ENCODE results near the gene IFI6. TPM values are rescaled to one million over a fixed set of nuclear protein-coding genes. Genes with fewer than 3 reads are reported as not detected.

IFI6 gene
- total and polyA plus RNA-seq, 2 donors, result 231 to 266 TPM

GRCh38 chr1:27658951-27659496, 13.0 kb downstream of the IFI6 start:
- Histone ChIP-seq H3K4me1 (ENCODE audit: control insufficient read depth in 2 of 2, insufficient read depth in 2 of 2, low read length in 2 of 2) (peaks cover 31 to 69% of the 10 kb centered on the region in 2 donors), H3K27me3 (ENCODE audit: control insufficient read depth in 2 of 2, insufficient read depth in 1 of 2, low read length in 1 of 2) (no peaks in the 10 kb centered on the region), H3K9me3 (ENCODE audit: control insufficient read depth in 2 of 2, insufficient read depth in 1 of 2, low read length in 1 of 2) (no peaks in the 10 kb centered on the region), H3K4me3 (ENCODE audit: low read length in 2 of 2) (peak overlapping the region; percentile 48 to 84), H3K27ac (ENCODE audit: low read depth in 1 of 2, low read length in 1 of 2) (peak overlapping the region; percentile 87 to 96), H3K36me3 (ENCODE audit: control insufficient read depth in 2 of 2, insufficient read depth in 2 of 2, low read length in 1 of 2) (no peaks in the 10 kb centered on the region)
- 62% methylated on average over 7 of the region's 7 CpGs for WGBS
- DNase-seq (ENCODE audit: low read depth in 6 of 9, low spot score in 9 of 9), result peak in 1 of 9 donors; percentile 74

DNA sequence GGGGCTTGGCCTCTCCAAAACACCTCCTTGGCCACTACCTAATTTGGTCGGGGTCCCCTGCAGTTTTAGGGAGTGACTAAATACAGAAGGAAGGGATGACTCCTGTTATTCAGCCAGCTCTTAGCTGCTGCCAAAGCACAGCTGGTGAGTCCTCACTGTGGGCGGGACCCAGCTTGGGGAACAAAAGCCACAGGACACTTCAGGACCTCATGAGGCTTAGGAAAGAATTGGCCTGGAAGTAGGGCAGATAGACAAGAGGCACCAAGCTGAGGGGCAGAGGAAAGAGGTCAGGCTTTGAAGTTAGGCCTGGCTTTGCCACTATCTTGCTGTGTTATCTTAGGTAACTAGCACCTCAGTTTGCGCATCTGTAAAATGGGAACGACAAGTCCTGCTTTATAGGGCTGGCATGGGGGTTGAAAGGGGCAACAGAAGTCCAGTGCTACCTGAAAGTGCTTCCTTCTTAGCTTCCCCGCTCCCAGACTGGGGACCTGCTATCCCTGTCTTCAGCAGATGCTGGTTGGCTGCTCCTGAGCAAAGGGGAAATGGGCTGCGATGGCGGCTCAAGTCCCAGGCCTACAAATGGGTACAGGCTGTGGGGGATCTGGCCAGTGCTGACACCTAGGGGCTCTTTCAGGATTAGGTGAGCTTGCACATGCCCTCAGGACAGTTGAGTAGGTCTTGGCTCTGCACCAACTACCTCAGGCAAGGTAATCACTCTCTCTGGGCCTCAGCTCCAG, 15.7 kb downstream of the IFI6 start:
- DNase-seq (ENCODE audit: low read depth in 6 of 9, low spot score in 9 of 9), result no peak
- Histone ChIP-seq H3K4me3 (ENCODE audit: low read length in 2 of 2) (no peak overlapping the region), H3K4me1 (ENCODE audit: control insufficient read depth in 2 of 2, insufficient read depth in 2 of 2, low read length in 2 of 2) (peaks cover 14 to 43% of the 10 kb centered on the region in 2 donors), H3K9me3 (ENCODE audit: control insufficient read depth in 2 of 2, insufficient read depth in 1 of 2, low read length in 1 of 2) (no peaks in the 10 kb centered on the region), H3K36me3 (ENCODE audit: control insufficient read depth in 2 of 2, insufficient read depth in 2 of 2, low read length in 1 of 2) (no peaks in the 10 kb centered on the region), H3K27me3 (ENCODE audit: control insufficient read depth in 2 of 2, insufficient read depth in 1 of 2, low read length in 1 of 2) (no peaks in the 10 kb centered on the region), H3K27ac (ENCODE audit: low read depth in 1 of 2, low read length in 1 of 2) (peak overlapping the region in 1 of 2 donors; percentile 15)
- WGBS, result 93% methylated on average over 7 of the region's 7 CpGs

DNA sequence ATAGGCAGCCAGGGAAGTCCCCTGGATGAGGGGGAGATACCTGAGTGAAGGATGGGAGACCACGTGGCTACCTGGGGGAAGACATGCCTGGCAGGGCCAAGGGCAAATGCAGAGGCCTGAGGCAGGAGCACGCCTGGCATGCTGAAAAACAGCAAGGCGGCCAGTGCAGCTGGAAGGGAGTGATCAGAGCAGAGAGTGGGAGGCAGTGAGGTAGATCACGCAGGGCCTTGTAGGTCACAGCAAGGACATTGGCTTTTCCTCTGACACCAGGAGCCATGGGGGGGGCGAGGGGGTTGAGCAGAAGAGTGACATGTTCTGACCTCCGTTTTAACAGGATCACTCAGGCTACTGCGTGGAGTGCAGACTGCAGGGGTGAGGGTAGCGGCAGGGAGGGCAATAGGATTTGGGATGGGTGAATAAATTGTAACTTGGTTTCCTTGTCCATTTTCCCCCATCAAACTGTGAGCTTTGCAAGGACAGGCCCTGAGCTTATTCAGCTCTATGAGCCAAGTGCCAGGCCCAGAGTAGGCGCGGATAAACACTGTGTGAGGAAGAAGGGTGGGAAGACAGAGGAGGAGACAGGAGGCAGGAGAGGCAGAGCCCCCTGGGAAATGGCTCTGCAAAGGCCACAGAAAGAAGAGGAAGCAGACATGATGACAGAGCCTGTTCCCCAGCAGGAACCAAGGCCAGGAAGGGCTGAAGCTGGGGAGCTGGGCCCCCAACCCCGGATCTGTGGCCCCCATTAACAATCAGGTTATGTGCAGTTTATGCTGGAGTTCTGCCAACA, 16.6 kb downstream of the IFI6 start:
- Histone ChIP-seq H3K27me3 (ENCODE audit: control insufficient read depth in 2 of 2, insufficient read depth in 1 of 2, low read length in 1 of 2) (no peaks in the 10 kb centered on the region), H3K4me3 (ENCODE audit: low read length in 2 of 2) (no peak overlapping the region), H3K9me3 (ENCODE audit: control insufficient read depth in 2 of 2, insufficient read depth in 1 of 2, low read length in 1 of 2) (no peaks in the 10 kb centered on the region), H3K36me3 (ENCODE audit: control insufficient read depth in 2 of 2, insufficient read depth in 2 of 2, low read length in 1 of 2) (no peaks in the 10 kb centered on the region), H3K27ac (ENCODE audit: low read depth in 1 of 2, low read length in 1 of 2) (no peak overlapping the region), H3K4me1 (ENCODE audit: control insufficient read depth in 2 of 2, insufficient read depth in 2 of 2, low read length in 2 of 2) (peaks cover 19 to 43% of the 10 kb centered on the region in 2 donors)
- 80% methylated on average over 11 of the region's 11 CpGs for WGBS
- no peak for DNase-seq (ENCODE audit: low read depth in 6 of 9, low spot score in 9 of 9)

GRCh38 chr1:27652111-27652864, 19.7 kb downstream of the IFI6 start:
- Histone ChIP-seq H3K36me3 (ENCODE audit: control insufficient read depth in 2 of 2, insufficient read depth in 2 of 2, low read length in 1 of 2) (no peaks in the 10 kb centered on the region), H3K4me3 (ENCODE audit: low read length in 2 of 2) (no peak overlapping the region), H3K9me3 (ENCODE audit: control insufficient read depth in 2 of 2, insufficient read depth in 1 of 2, low read length in 1 of 2) (no peaks in the 10 kb centered on the region), H3K27me3 (ENCODE audit: control insufficient read depth in 2 of 2, insufficient read depth in 1 of 2, low read length in 1 of 2) (no peaks in the 10 kb centered on the region), H3K4me1 (ENCODE audit: control insufficient read depth in 2 of 2, insufficient read depth in 2 of 2, low read length in 2 of 2) (peaks cover 8 to 29% of the 10 kb centered on the region in 2 donors), H3K27ac (ENCODE audit: low read depth in 1 of 2, low read length in 1 of 2) (no peak overlapping the region)
- DNase-seq (ENCODE audit: low read depth in 6 of 9, low spot score in 9 of 9), result no peak
- WGBS, result 96% methylated on average over 5 of the region's 5 CpGs

GRCh38 chr1:27650539-27651175, 21.3 kb downstream of the IFI6 start:
- peak in 2 of 9 donors; percentile 55 to 75 for DNase-seq (ENCODE audit: low read depth in 6 of 9, low spot score in 9 of 9)
- peaks cover 8 to 18% of the 10 kb centered on the region in 2 donors for H3K4me1 ChIP-seq (ENCODE audit: control insufficient read depth in 2 of 2, insufficient read depth in 2 of 2, low read length in 2 of 2)
- WGBS, result 65% methylated on average over 7 of the region's 7 CpGs

GRCh38 chr1:27650171-27650538, 21.8 kb downstream of the IFI6 start:
- Histone ChIP-seq H3K27me3 (ENCODE audit: control insufficient read depth in 2 of 2, insufficient read depth in 1 of 2, low read length in 1 of 2) (no peaks in the 10 kb centered on the region), H3K4me1 (ENCODE audit: control insufficient read depth in 2 of 2, insufficient read depth in 2 of 2, low read length in 2 of 2) (peaks cover 8 to 16% of the 10 kb centered on the region in 2 donors), H3K36me3 (ENCODE audit: control insufficient read depth in 2 of 2, insufficient read depth in 2 of 2, low read length in 1 of 2) (no peaks in the 10 kb centered on the region), H3K9me3 (ENCODE audit: control insufficient read depth in 2 of 2, insufficient read depth in 1 of 2, low read length in 1 of 2) (no peaks in the 10 kb centered on the region), H3K4me3 (ENCODE audit: low read length in 2 of 2) (no peak overlapping the region), H3K27ac (ENCODE audit: low read depth in 1 of 2, low read length in 1 of 2) (no peak overlapping the region)
- WGBS, result 85% methylated on average over 1 of the region's 1 CpG
- no peak for DNase-seq (ENCODE audit: low read depth in 6 of 9, low spot score in 9 of 9)

More at GRCh38 chr1:27650539-27651175, 21.3 kb downstream of the IFI6 start:
- Histone ChIP-seq H3K4me3 (ENCODE audit: low read length in 2 of 2) (no peak overlapping the region), H3K27me3 (ENCODE audit: control insufficient read depth in 2 of 2, insufficient read depth in 1 of 2, low read length in 1 of 2) (no peaks in the 10 kb centered on the region), H3K36me3 (ENCODE audit: control insufficient read depth in 2 of 2, insufficient read depth in 2 of 2, low read length in 1 of 2) (no peaks in the 10 kb centered on the region), H3K9me3 (ENCODE audit: control insufficient read depth in 2 of 2, insufficient read depth in 1 of 2, low read length in 1 of 2) (no peaks in the 10 kb centered on the region), H3K27ac (ENCODE audit: low read depth in 1 of 2, low read length in 1 of 2) (peak overlapping the region in 1 of 2 donors; percentile 76)

DNA sequence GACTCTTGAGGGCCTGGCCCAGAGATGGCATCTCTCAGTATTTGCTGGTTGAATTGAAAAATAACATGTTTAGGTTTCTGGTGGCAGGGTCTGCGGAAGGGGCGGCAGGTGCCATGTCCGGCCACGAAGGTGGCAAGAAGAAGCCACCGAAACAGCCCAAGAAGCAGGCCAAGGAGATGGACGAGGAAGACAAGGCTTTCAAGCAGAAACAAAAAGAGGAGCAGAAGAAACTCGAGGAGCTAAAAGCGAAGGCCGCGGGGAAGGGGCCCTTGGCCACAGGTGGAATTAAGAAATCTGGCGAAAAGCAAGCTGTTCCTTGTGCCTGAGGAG, 22.7 kb downstream of the IFI6 start:
- H3K4me3 ChIP-seq (ENCODE audit: low read length in 2 of 2), result no peak overlapping the region
- DNase-seq (ENCODE audit: low read depth in 6 of 9, low spot score in 9 of 9), result no peak
- peaks cover 8 to 16% of the 10 kb centered on the region in 2 donors for H3K4me1 ChIP-seq (ENCODE audit: control insufficient read depth in 2 of 2, insufficient read depth in 2 of 2, low read length in 2 of 2)
- no peaks in the 10 kb centered on the region for H3K9me3 ChIP-seq (ENCODE audit: control insufficient read depth in 2 of 2, insufficient read depth in 1 of 2, low read length in 1 of 2)
- 91% methylated on average over 11 of the region's 11 CpGs for WGBS
- H3K36me3 ChIP-seq (ENCODE audit: control insufficient read depth in 2 of 2, insufficient read depth in 2 of 2, low read length in 1 of 2), result no peaks in the 10 kb centered on the region
- H3K27ac ChIP-seq (ENCODE audit: low read depth in 1 of 2, low read length in 1 of 2), result no peak overlapping the region
- H3K27me3 ChIP-seq (ENCODE audit: control insufficient read depth in 2 of 2, insufficient read depth in 1 of 2, low read length in 1 of 2), result no peaks in the 10 kb centered on the region

DNA sequence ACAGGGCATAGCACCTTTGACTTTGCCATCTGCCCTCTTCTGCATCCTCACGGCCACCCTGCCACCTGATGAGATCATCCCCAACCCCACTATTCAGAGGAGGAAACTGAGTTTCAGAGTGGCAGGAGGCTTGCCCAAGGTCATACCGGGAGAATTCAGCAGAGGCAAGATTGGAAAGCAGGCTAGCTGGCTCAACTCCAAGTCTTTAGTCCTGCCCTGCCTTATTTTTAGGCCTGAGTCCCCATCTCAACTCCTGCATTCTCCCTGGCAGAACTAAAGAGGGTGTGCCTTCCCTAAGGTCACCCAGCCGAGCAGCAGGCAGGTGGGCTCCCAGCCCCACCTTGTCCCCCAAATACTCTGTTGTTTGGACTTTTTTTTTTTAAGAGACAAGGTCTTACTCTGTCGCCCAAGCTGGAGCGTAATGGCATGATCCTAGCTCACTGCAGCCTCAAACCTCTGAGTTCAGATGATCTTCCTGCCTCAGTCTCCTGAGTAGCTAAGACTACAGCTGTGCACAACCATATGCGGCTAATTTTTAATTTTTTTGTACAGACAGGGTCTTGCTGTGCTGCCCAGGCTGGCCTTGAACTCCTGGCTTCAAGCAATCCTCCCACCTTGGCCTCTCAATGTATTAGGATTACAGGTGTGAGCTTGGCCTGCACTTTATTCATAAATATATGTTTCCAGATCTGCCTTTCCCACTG, 23.2 kb downstream of the IFI6 start:
- no peaks in the 10 kb centered on the region for H3K9me3 ChIP-seq (ENCODE audit: control insufficient read depth in 2 of 2, insufficient read depth in 1 of 2, low read length in 1 of 2)
- H3K27ac ChIP-seq (ENCODE audit: low read depth in 1 of 2, low read length in 1 of 2), result no peak overlapping the region
- no peaks in the 10 kb centered on the region for H3K27me3 ChIP-seq (ENCODE audit: control insufficient read depth in 2 of 2, insufficient read depth in 1 of 2, low read length in 1 of 2)
- DNase-seq (ENCODE audit: low read depth in 6 of 9, low spot score in 9 of 9), result no peak
- 95% methylated on average over 6 of the region's 6 CpGs for WGBS
- H3K36me3 ChIP-seq (ENCODE audit: control insufficient read depth in 2 of 2, insufficient read depth in 2 of 2, low read length in 1 of 2), result no peaks in the 10 kb centered on the region
- peaks cover 10 to 21% of the 10 kb centered on the region in 2 donors for H3K4me1 ChIP-seq (ENCODE audit: control insufficient read depth in 2 of 2, insufficient read depth in 2 of 2, low read length in 2 of 2)
- H3K4me3 ChIP-seq (ENCODE audit: low read length in 2 of 2), result no peak overlapping the region
